GM12878 (cell line): ENCODE results near the gene TMEM40. TPM values are rescaled to one million over a fixed set of nuclear protein-coding genes. Genes with fewer than 3 reads are reported as not detected.

Experiments used
- ATAC-seq: fragments of 200-7000 bp; cut with Tn5 transposase; 3 replicates; pipeline ENCODE4 v1.9.1; 2020; ENCODE audit warnings: mild to moderate bottlenecking, moderate library complexity
- BruUV-seq: library from RNA; stranded (reverse); fragments of 400-500 nt; replicated peaks from 2 replicates; lab custom pipeline; 2021; lab: Mats Ljungman, UMichigan
- CTCF ChIA-PET: fragments of 300-600 bp; sonication (Branson Sonifier 250); formaldehyde crosslinking; extraction: SDS; loops from one replicate; lab custom pipeline; 2021; ENCODE audit warnings: inconsistent platforms; lab: Yijun Ruan, JAX
- POLR2A ChIA-PET: fragments of 350-600 bp; formaldehyde crosslinking; extraction: SDS; loops from one replicate; lab custom pipeline; 2021; ENCODE audit warnings: inconsistent platforms; lab: Charles Lee
- RAD21 ChIA-PET: fragments of 300-600 bp; sonication (Branson Sonifier 250); formaldehyde crosslinking; loops from one replicate; lab custom pipeline; 2023; ENCODE audit warnings: antibody characterized with exemption; ENCODE audit not compliant: unreplicated experiment; lab: Charles Lee
- SMC1A ChIA-PET: fragments of 300-600 bp; sonication (Branson Sonifier 250); formaldehyde crosslinking; loops from one replicate; lab custom pipeline; 2023; ENCODE audit not compliant: unreplicated experiment, uncharacterized antibody; lab: Charles Lee
- DNase-seq: peaks from one replicate; pipeline ENCODE4 v3.0.0-alpha.2; 2011; ENCODE audit warnings: low read depth, low spot score
- FAIRE-seq: peaks from 3 replicates; lab custom pipeline; 2011; peaks lifted over from hg19 to GRCh38; lab: Jason Lieb, UNC
- H2AFZ ChIP-seq: 2 replicates; pipeline ENCODE4 v1.6.0; 2011; ENCODE audit warnings: low read depth, low read length, control low read depth; ENCODE audit not compliant: control insufficient read depth
- H3K27ac ChIP-seq: 2 replicates; pipeline ENCODE4 v1.5.1; 2011; ENCODE audit warnings: control low read depth; ENCODE audit not compliant: control insufficient read depth, insufficient read depth
- H3K27me3 ChIP-seq, 2 experiments: replicated peaks in 1 of 2; 2 replicates each; pipeline versions ENCODE4 v1.6.0 to v1.6.1; 2011; ENCODE audit warnings: low read length in 1 of 2; ENCODE audit not compliant: control insufficient read depth in 2 of 2, insufficient read depth in 2 of 2
- H3K36me3 ChIP-seq, 2 experiments: 2 replicates each; pipeline ENCODE4 v1.5.1; 2011; ENCODE audit warnings: low read length in 1 of 2; ENCODE audit not compliant: control insufficient read depth in 2 of 2, insufficient read depth in 2 of 2
- H3K4me1 ChIP-seq: 2 replicates; pipeline ENCODE4 v1.6.1; 2011; ENCODE audit warnings: mild to moderate bottlenecking, low read length, moderate library complexity, mixed read lengths; ENCODE audit not compliant: control insufficient read depth, insufficient read depth
- H3K4me2 ChIP-seq: 2 replicates; pipeline ENCODE4 v1.6.0; 2011; ENCODE audit warnings: control low read depth; ENCODE audit not compliant: control insufficient read depth, insufficient read depth
- H3K4me3 ChIP-seq: fragments of 200-600 bp; sonication (generic); 2 replicates; pipeline ENCODE4 v1.5.1; 2016
- H3K79me2 ChIP-seq: 2 replicates; pipeline ENCODE4 v1.6.0; 2011; ENCODE audit warnings: low read length; ENCODE audit not compliant: control insufficient read depth, insufficient read depth
- H3K9ac ChIP-seq: 2 replicates; pipeline ENCODE4 v1.8.0; 2011; ENCODE audit warnings: low read length, control low read depth, mixed read lengths; ENCODE audit not compliant: control insufficient read depth, insufficient read depth
- H3K9me3 ChIP-seq: replicated peaks from 3 replicates; pipeline ENCODE4 v1.5.1; 2011; ENCODE audit warnings: mild to moderate bottlenecking, low read length; ENCODE audit not compliant: control insufficient read depth, insufficient read depth
- H4K20me1 ChIP-seq: 2 replicates; pipeline ENCODE4 v1.6.0; 2011; ENCODE audit not compliant: control insufficient read depth, insufficient read depth
- BRCA1 ChIP-seq: IDR thresholded peaks from 2 replicates; pipeline ENCODE4 v1.6.1; 2011; ENCODE audit warnings: low read depth, low read length, improper control_type of control experiment
- CTCF ChIP-seq, 3 experiments: IDR thresholded peaks in 2 of 3; conservative IDR thresholded peaks in 1 of 3; 2 replicates each; pipeline ENCODE4 v1.5.1; 2011; ENCODE audit warnings: low read depth in 3 of 3, low read length in 3 of 3, mild to moderate bottlenecking in 3 of 3, control low read depth in 2 of 3, moderate library complexity in 2 of 3, inconsistent platforms in 1 of 3, mixed read lengths in 1 of 3; ENCODE audit not compliant: control insufficient read depth in 2 of 3, insufficient read depth in 1 of 3; ENCODE audit errors: extremely low read depth in 1 of 3
- E2F4 ChIP-seq: IDR thresholded peaks from 2 replicates; pipeline ENCODE4 v1.6.1; 2012; ENCODE audit warnings: low read depth, low read length, improper control_type of control experiment
- MEF2B ChIP-seq: fragments of 450-650 bp; IDR thresholded peaks from 2 replicates; pipeline ENCODE4 v1.6.1; 2018; ENCODE audit warnings: mild to moderate bottlenecking, moderate library complexity; ENCODE audit not compliant: partially characterized antibody, poor library complexity, severe bottlenecking
- NRF1 ChIP-seq: conservative IDR thresholded peaks from 2 replicates; pipeline ENCODE4 v1.6.1; 2011; ENCODE audit warnings: mild to moderate bottlenecking, low read depth, low read length, improper control_type of control experiment
- RAD21 ChIP-seq: IDR thresholded peaks from 2 replicates; pipeline ENCODE4 v1.6.1; 2011; ENCODE audit warnings: mild to moderate bottlenecking, low read depth, low read length, moderate library complexity; ENCODE audit not compliant: insufficient read depth
- RB1 ChIP-seq: fragments of 450-650 bp; formaldehyde crosslinking; IDR thresholded peaks from 2 replicates; pipeline ENCODE4 v1.6.1; 2017; ENCODE audit warnings: mild to moderate bottlenecking, borderline replicate concordance
- SMARCA5 ChIP-seq: fragments of 450-650 bp; IDR thresholded peaks from 2 replicates; pipeline ENCODE4 v1.6.1; 2017; ENCODE audit warnings: mild to moderate bottlenecking
- ZBTB33 ChIP-seq: fragments of 450-650 bp; IDR thresholded peaks from 2 replicates; pipeline ENCODE4 v1.6.1; 2017; ENCODE audit warnings: mild to moderate bottlenecking
- WGBS: methylation state at CpG from one replicate; pipeline ENCODE4 v1.1.6; 2016; ENCODE audit warnings: low lambda C conversion rate; ENCODE audit not compliant: insufficient replicate concordance, insufficient coverage; ENCODE audit errors: missing lambda C conversion rate; 5-methylcytosine and 5-hydroxymethylcytosine counted together
- in situ Hi-C: fragments of 300-500 bp; cut with MboI; formaldehyde crosslinking; loops from 9 replicates; pipeline ENCODE4 v1.14.3; 2018; ENCODE audit warnings: mixed read lengths
- intact Hi-C: fragments of 100-400 bp; cut with micrococcal nuclease; formaldehyde crosslinking; loops from one replicate; pipeline ENCODE4 v1.14.2; 2022; ENCODE audit not compliant: unreplicated experiment
- polyA plus RNA-seq, 11 experiments: library from polyadenylated mRNA; depleted of rRNA in 4 of 11; unstranded in 6 of 11; stranded (reverse) in 5 of 11; fragments of >200 nt; fragmentation: Nextera tagmentation in 4 of 11; fragmentation: Illumina TruSeq in 1 of 11; extraction: Ambion mirVana in 4 of 11; extraction: Trizol in 1 of 11; gene quantifications; 1 replicate in 1 of 11; 2 replicates in 10 of 11; pipeline versions ENCODE4 v1.2.1 to v1.2.3, GENCODE V29; 2011 to 2016; ENCODE audit warnings: inconsistent platforms in 2 of 11, missing spikeins in 2 of 11, low read depth in 1 of 11
- total RNA-seq, 4 experiments: library from RNA; depleted of rRNA in 3 of 4; stranded (reverse); fragments of >200 nt in 3 of 4; fragmentation: Illumina TruSeq in 1 of 4; extraction: Trizol in 1 of 4; gene quantifications; 2 replicates each; pipeline versions ENCODE4 v1.2.1 to v1.2.3, GENCODE V29; 2013 to 2021

Gene TMEM40
- total and polyA plus RNA-seq, 10 of the 15 experiments (the other 5 are each of a cell fraction or from before 2014, with no cell fraction given): 0.10 to 0.46 (median 0.27) TPM; not detected in 3

- no TSS peak for BruUV-seq
- WGBS: 58% methylated on average over 1 of the region's 1 CpG
- FAIRE-seq: no peak
- ATAC-seq: no peak
- Histone ChIP-seq H3K9me3 (no peaks in the 10 kb centered on the region), H3K79me2 (no peaks in the 10 kb centered on the region), H3K27ac (no peak overlapping the region), H3K4me1 (peaks cover 38% of the 10 kb centered on the region), H3K36me3 (no peaks in the 10 kb centered on the region), H3K27me3 (no peaks in the 10 kb centered on the region), H3K4me2 (no peak overlapping the region), H4K20me1 (no peaks in the 10 kb centered on the region), H3K4me3 (no peak overlapping the region), H2AFZ (no peak overlapping the region), H3K9ac (no peak overlapping the region)
- in situ Hi-C loops (no loop called here), intact Hi-C loops (no loop called here)
- ChIA-PET CTCF (interaction anchor here (0.8 to 1.6 kb wide), 3 partner anchors 10 to 175 kb away, joined by 3 read pairs; no protein-coding TSS in a partner anchor), RAD21 (no interaction called here), SMC1A (no interaction called here), POLR2A (no interaction called here)
- TF ChIP-seq RAD21 (no peak), CTCF (IDR thresholded peaks at IDR 0.05 in 2 of 3, conservative IDR thresholded peaks at IDR 0.05 in 1 of 3; ENCODE audit: control insufficient read depth in 2 of 3, extremely low read depth in 1 of 3, insufficient read depth in 1 of 3, low read depth in 3 of 3, low read length in 3 of 3) (no peak), RB1 (no peak)
- DNase-seq: no peak
Measured at GRCh38 chr3:12754313-12754712, 4.7 kb downstream of the TMEM40 start.

- Histone ChIP-seq H3K79me2 (no peaks in the 10 kb centered on the region), H2AFZ (no peak overlapping the region), H3K9me3 (no peaks in the 10 kb centered on the region), H3K27ac (no peak overlapping the region), H3K4me1 (peaks cover 33% of the 10 kb centered on the region), H4K20me1 (no peaks in the 10 kb centered on the region), H3K36me3 (no peaks in the 10 kb centered on the region), H3K4me3 (no peak overlapping the region), H3K9ac (no peak overlapping the region), H3K27me3 (no peaks in the 10 kb centered on the region), H3K4me2 (no peak overlapping the region)
- intact Hi-C loops: no loop called here
- 80% methylated on average over 9 of the region's 9 CpGs for WGBS
- no peak for FAIRE-seq
- BruUV-seq: no TSS peak
- SMC1A ChIA-PET: no interaction called here
- DNase-seq: no peak
- RAD21 ChIA-PET: no interaction called here
- in situ Hi-C loops: no loop called here
- POLR2A ChIA-PET: interaction anchor here (0.7 kb wide), 1 partner anchor 676 kb away, joined by 8 read pairs; no protein-coding TSS in a partner anchor
- no peak for ATAC-seq
- CTCF ChIA-PET: interaction anchor here (0.7 to 1.6 kb wide), 3 partner anchors 11 to 30 kb away, joined by 3 read pairs; no protein-coding TSS in a partner anchor
- no peak for TF ChIP-seq MEF2B
- TF ChIP-seq BRCA1: no peak
- TF ChIP-seq ZBTB33: no peak
- no peak for TF ChIP-seq E2F4
- no peak for TF ChIP-seq NRF1
- TF ChIP-seq SMARCA5: no peak
Measured at GRCh38 chr3:12753275-12754028, 5.6 kb downstream of the TMEM40 start.
